H1 (cell line): ENCODE data around the gene PNMA8C. TPM values are rescaled to one million over a fixed set of nuclear protein-coding genes. Genes with fewer than 3 reads are reported as not detected.
"Not testable (repeated sequence)": the region's sequence is repeated elsewhere in the genome, so short reads cannot be mapped to it uniquely, and the experiment has no call there.

ENCODE experiments used
- CTCF ChIA-PET: fragments of 300-600 bp; sonication (Branson Sonifier 250); formaldehyde crosslinking; loops from one replicate; lab custom pipeline; 2021; ENCODE audit not compliant: partially characterized antibody; lab: Charles Lee
- POLR2A ChIA-PET: fragments of 300-600 bp; sonication (Branson Sonifier 250); formaldehyde crosslinking; loops from one replicate; lab custom pipeline; 2021; ENCODE audit warnings: inconsistent platforms; ENCODE audit not compliant: partially characterized antibody; lab: Charles Lee
- DNase-seq, 2 experiments: peaks; one replicate each; pipeline versions ENCODE4 v3.0.0 to v3.0.0-alpha.2; 2010 to 2022; ENCODE audit warnings: low spot score in 2 of 2, low read depth in 1 of 2, mixed read lengths in 1 of 2
- FAIRE-seq: peaks from 2 replicates; lab custom pipeline; 2011; peaks lifted over from hg19 to GRCh38; lab: Jason Lieb, UNC
- H2AFZ ChIP-seq: 2 replicates; pipeline ENCODE4 v1.8.1; 2012; ENCODE audit warnings: low read length, inconsistent platforms
- H2AK5ac ChIP-seq: 2 replicates; pipeline ENCODE4 v1.6.1; 2013; ENCODE audit warnings: low read depth, low read length
- H2BK120ac ChIP-seq: replicated peaks from 2 replicates; pipeline ENCODE3; 2013; ENCODE audit warnings: low read depth, low read length, inconsistent platforms
- H2BK12ac ChIP-seq: 2 replicates; pipeline ENCODE4 v1.6.1; 2013; ENCODE audit warnings: low read depth, low read length
- H2BK15ac ChIP-seq: 2 replicates; pipeline ENCODE4 v1.6.1; 2013; ENCODE audit warnings: low read length
- H2BK20ac ChIP-seq: 2 replicates; pipeline ENCODE4 v1.6.1; 2013; ENCODE audit warnings: low read length
- H2BK5ac ChIP-seq: 2 replicates; pipeline ENCODE4 v1.6.1; 2013; ENCODE audit warnings: low read depth, low read length
- H3K14ac ChIP-seq: 2 replicates; pipeline ENCODE4 v1.6.1; 2013; ENCODE audit warnings: inconsistent platforms; ENCODE audit not compliant: insufficient read length
- H3K18ac ChIP-seq: 2 replicates; pipeline ENCODE4 v1.6.1; 2013; ENCODE audit warnings: low read length; ENCODE audit errors: extremely low read depth
- H3K23ac ChIP-seq: 2 replicates; pipeline ENCODE4 v1.6.1; 2013; ENCODE audit warnings: inconsistent platforms; ENCODE audit not compliant: insufficient read length
- H3K23me2 ChIP-seq: 2 replicates; pipeline ENCODE4 v1.6.1; 2013; ENCODE audit warnings: low read depth, low read length
- H3K27ac ChIP-seq: 2 replicates; pipeline ENCODE4 v1.6.1; 2011; ENCODE audit warnings: low read depth, low read length, inconsistent platforms
- H3K27me3 ChIP-seq, 4 experiments: replicated peaks in 1 of 4; 1 replicate in 1 of 4; 2 replicates in 3 of 4; pipeline versions ENCODE4 v1.6.1 to v1.8.1; 2011 to 2013; ENCODE audit warnings: low read length in 3 of 4, mild to moderate bottlenecking in 3 of 4, inconsistent platforms in 2 of 4, mixed read lengths in 2 of 4, moderate library complexity in 1 of 4; ENCODE audit not compliant: control insufficient read depth in 3 of 4, insufficient read depth in 3 of 4; ENCODE audit errors: extremely low read depth in 1 of 4
- H3K36me3 ChIP-seq, 4 experiments: 2 replicates each; pipeline versions ENCODE4 v1.6.1 to v1.8.1; 2011 to 2013; ENCODE audit warnings: mild to moderate bottlenecking in 4 of 4, low read length in 3 of 4, moderate library complexity in 2 of 4, control low read depth in 1 of 4, inconsistent platforms in 1 of 4; ENCODE audit not compliant: insufficient read depth in 4 of 4, control insufficient read depth in 2 of 4
- H3K4ac ChIP-seq: replicated peaks from 2 replicates; pipeline ENCODE3; 2013; ENCODE audit warnings: low read length, low read depth, mixed read lengths, inconsistent platforms; ENCODE audit not compliant: insufficient read length
- H3K4me1 ChIP-seq, 4 experiments: replicated peaks in 1 of 4; 1 replicate in 1 of 4; 2 replicates in 3 of 4; pipeline versions ENCODE4 v1.6.1 to v1.8.1; 2011 to 2013; ENCODE audit warnings: low read length in 3 of 4, inconsistent platforms in 2 of 4, mixed read lengths in 1 of 4; ENCODE audit not compliant: insufficient read depth in 4 of 4, control insufficient read depth in 3 of 4
- H3K4me2 ChIP-seq, 2 experiments: 2 replicates each; pipeline versions ENCODE4 v1.6.1 to v1.8.1; 2011 to 2013; ENCODE audit warnings: low read depth in 2 of 2, low read length in 2 of 2, control low read depth in 1 of 2, inconsistent platforms in 1 of 2, mild to moderate bottlenecking in 1 of 2; ENCODE audit not compliant: insufficient read depth in 1 of 2
- H3K4me3 ChIP-seq, 4 experiments: fragments of 200-600, 300-600 bp in 1 of 4; sonication (generic), shearing (Covaris generic), sonication (Bioruptor Twin) in 1 of 4; 2 replicates each; pipeline versions ENCODE4 v1.5.1 to v1.8.1; 2011 to 2016; ENCODE audit warnings: low read length in 4 of 4, low read depth in 3 of 4, control low read depth in 2 of 4, inconsistent platforms in 2 of 4, mild to moderate bottlenecking in 2 of 4, mixed read lengths in 1 of 4, moderate library complexity in 1 of 4; ENCODE audit not compliant: insufficient read depth in 2 of 4; ENCODE audit errors: extremely low read depth in 1 of 4
- H3K56ac ChIP-seq: replicated peaks from 2 replicates; pipeline ENCODE3; 2013; ENCODE audit warnings: low read depth, mild to moderate bottlenecking, mixed read lengths, low read length, inconsistent platforms; ENCODE audit not compliant: insufficient read length
- H3K79me1 ChIP-seq: 2 replicates; pipeline ENCODE4 v1.6.1; 2013; ENCODE audit warnings: low read depth, low read length, control low read depth
- H3K79me2 ChIP-seq, 2 experiments: 2 replicates each; pipeline versions ENCODE4 v1.6.1 to v1.8.1; 2012 to 2013; ENCODE audit warnings: low read length in 2 of 2, mild to moderate bottlenecking in 2 of 2, inconsistent platforms in 1 of 2; ENCODE audit not compliant: insufficient read depth in 2 of 2, control insufficient read depth in 1 of 2
- H3K9ac ChIP-seq, 4 experiments: replicated peaks in 1 of 4; 1 replicate in 1 of 4; 2 replicates in 3 of 4; pipeline versions ENCODE4 v1.6.1 to v1.8.1; 2011 to 2013; ENCODE audit warnings: low read depth in 3 of 4, low read length in 3 of 4, control low read depth in 2 of 4, mild to moderate bottlenecking in 2 of 4, moderate library complexity in 2 of 4, inconsistent platforms in 1 of 4; ENCODE audit errors: extremely low read depth in 1 of 4
- H3K9me3 ChIP-seq, 2 experiments: 2 replicates each; pipeline versions ENCODE4 v1.6.1 to v1.8.1; 2012 to 2013; ENCODE audit warnings: mild to moderate bottlenecking in 2 of 2, moderate library complexity in 2 of 2, control low read depth in 1 of 2, inconsistent platforms in 1 of 2, low read depth in 1 of 2, low read length in 1 of 2, mixed read lengths in 1 of 2; ENCODE audit not compliant: insufficient read depth in 2 of 2
- H4K20me1 ChIP-seq, 2 experiments: replicated peaks in 1 of 2; 2 replicates each; pipeline versions ENCODE3 to v1.8.1; 2011 to 2013; ENCODE audit warnings: inconsistent platforms in 2 of 2, low read length in 2 of 2, mild to moderate bottlenecking in 1 of 2; ENCODE audit not compliant: insufficient read depth in 2 of 2, control insufficient read depth in 1 of 2
- H4K5ac ChIP-seq: 2 replicates; pipeline ENCODE4 v1.6.1; 2013; ENCODE audit warnings: low read length, low read depth, mixed read lengths, inconsistent platforms; ENCODE audit not compliant: insufficient read length
- H4K8ac ChIP-seq: 2 replicates; pipeline ENCODE4 v1.8.0; 2013; ENCODE audit warnings: mild to moderate bottlenecking, moderate library complexity, low read length, inconsistent platforms; ENCODE audit not compliant: insufficient read depth; ENCODE audit errors: extremely low read depth
- H4K91ac ChIP-seq: replicated peaks from 2 replicates; pipeline ENCODE3; 2013; ENCODE audit warnings: low read length, mixed read lengths, inconsistent platforms; ENCODE audit not compliant: insufficient read length
- ATF3 ChIP-seq: IDR thresholded peaks from 2 replicates; pipeline ENCODE4 v1.6.1; 2011; ENCODE audit warnings: low read depth, mild to moderate bottlenecking, low read length; ENCODE audit not compliant: insufficient read depth
- CREB1 ChIP-seq: IDR thresholded peaks from 2 replicates; pipeline ENCODE4 v1.6.1; 2012; ENCODE audit warnings: inconsistent platforms
- EP300 ChIP-seq, 2 experiments: IDR thresholded peaks; 1 replicate in 1 of 2; 2 replicates in 1 of 2; pipeline ENCODE4 v1.6.1; 2011 to 2012; ENCODE audit warnings: low read depth in 2 of 2, low read length in 2 of 2, mild to moderate bottlenecking in 2 of 2, borderline replicate concordance in 1 of 2, inconsistent platforms in 1 of 2, moderate library complexity in 1 of 2
- GTF2F1 ChIP-seq: IDR thresholded peaks from 2 replicates; pipeline ENCODE4 v1.6.1; 2012; ENCODE audit warnings: low read depth, low read length, improper control_type of control experiment, borderline replicate concordance
- HDAC6 ChIP-seq: IDR thresholded peaks from one replicate; pipeline ENCODE4 v1.7.1; 2012; ENCODE audit warnings: low read depth, mild to moderate bottlenecking, inconsistent platforms, low read length, moderate library complexity
- MAFK ChIP-seq: IDR thresholded peaks from 2 replicates; pipeline ENCODE4 v1.6.1; 2012; ENCODE audit warnings: low read depth, mild to moderate bottlenecking, improper control_type of control experiment, low read length
- SAP30 ChIP-seq: fragments of 300-600 bp; sonication (generic); IDR thresholded peaks from 2 replicates; pipeline ENCODE4 v1.7.1; 2012; ENCODE audit warnings: low read length, moderate library complexity, mild to moderate bottlenecking, inconsistent platforms; ENCODE audit not compliant: insufficient read depth, insufficient replicate concordance
- TBP ChIP-seq: IDR thresholded peaks from 2 replicates; pipeline ENCODE4 v1.6.1; 2011; ENCODE audit warnings: low read depth, low read length, improper control_type of control experiment
- WGBS, 2 experiments: shearing (Covaris generic) in 1 of 2; methylation state at CpG; one replicate each; pipeline versions ENCODE4 v1.1.6 to v1.1.7; 2013 to 2015; ENCODE audit warnings: low lambda C conversion rate in 2 of 2, mixed read lengths in 2 of 2, inconsistent platforms in 1 of 2, low coverage in 1 of 2, missing lambda C conversion rate in 1 of 2; ENCODE audit not compliant: insufficient replicate concordance in 2 of 2, insufficient coverage in 1 of 2, insufficient read length in 1 of 2; ENCODE audit errors: extremely low coverage in 1 of 2, missing lambda C conversion rate in 1 of 2; 5-methylcytosine and 5-hydroxymethylcytosine counted together
- polyA plus RNA-seq, 7 experiments: library from polyadenylated mRNA; depleted of rRNA in 3 of 7; stranded (reverse) in 5 of 7; unstranded in 2 of 7; fragments of >200 nt in 5 of 7; fragments of 200-250 nt in 2 of 7; gene quantifications; 1 replicate in 5 of 7; 2 replicates in 1 of 7; 4 replicates in 1 of 7; pipeline versions ENCODE4 v1.2.1 to v1.2.3, GENCODE V29; 2011 to 2013; ENCODE audit warnings: missing spikeins in 2 of 7, mixed read lengths in 2 of 7
- total RNA-seq: library from RNA; stranded (reverse); fragmentation: NEBNext Ultra II Directional; extraction: Animal tissue kit (Norgen Biotek cat#: 25700); gene quantifications from 2 replicates; pipeline ENCODE4 v1.2.1, GENCODE V29; 2021

PNMA8C gene
- total and polyA plus RNA-seq, 2 of the 8 experiments (the other 6 are each of a cell fraction or from before 2014, with no cell fraction given), result 0.53 to 1.8 TPM

GRCh38 chr19:46441866-46442265, 13.1 kb upstream of the PNMA8C start (continued):
- TF ChIP-seq ATF3, result no peak
- TF ChIP-seq MAFK, result no peak
- TF ChIP-seq SAP30, result no peak
- no peak for TF ChIP-seq TBP
- no peak for TF ChIP-seq GTF2F1
- TF ChIP-seq HDAC6, result no peak
- no peak for TF ChIP-seq EP300 (IDR thresholded peaks at IDR 0.05; ENCODE audit: borderline replicate concordance in 1 of 2, low read depth in 2 of 2, low read length in 2 of 2)
- TF ChIP-seq CREB1, result no peak

- FAIRE-seq, H2BK20ac ChIP-seq, H4K91ac ChIP-seq, H3K9ac ChIP-seq, H2BK5ac ChIP-seq, H3K18ac ChIP-seq, H3K14ac ChIP-seq, H3K79me1 ChIP-seq, H3K4me1 ChIP-seq, H3K79me2 ChIP-seq, H4K8ac ChIP-seq, POLR2A ChIA-PET, H3K9me3 ChIP-seq, H3K36me3 ChIP-seq, H3K56ac ChIP-seq, H2AK5ac ChIP-seq, DNase-seq, H3K4me2 ChIP-seq, H4K5ac ChIP-seq, H3K23me2 ChIP-seq, H3K27ac ChIP-seq, H2AFZ ChIP-seq, H2BK12ac ChIP-seq, H2BK120ac ChIP-seq, H3K4ac ChIP-seq, H3K4me3 ChIP-seq, H4K20me1 ChIP-seq, H3K23ac ChIP-seq, H2BK15ac ChIP-seq, H3K27me3 ChIP-seq: not testable (repeated sequence)
- WGBS, 2 experiments, result 95% methylated on average over 4 of the region's 4 CpGs; no CpG with 5 or more reads in 1 of the 2 experiments
- CTCF ChIA-PET, result interaction anchor here (1.4 kb wide), 1 partner anchor 32 kb away, joined by 4 read pairs; no protein-coding TSS in a partner anchor
Measured at GRCh38 chr19:46435689-46436088, 7.0 kb upstream of the PNMA8C start.
